Tongue (tissue), 2 donors: ENCODE results near the gene CRABP2. TPM values are rescaled to one million over a fixed set of nuclear protein-coding genes. Genes with fewer than 3 reads are reported as not detected.

Experiments
- DNase-seq: peaks from one replicate; pipeline ENCODE4 v3.0.0-alpha.2; 2015
- total RNA-seq: library from RNA; depleted of rRNA; stranded (reverse); fragments of >200 nt; gene quantifications from one replicate; pipeline ENCODE4 v1.2.3, GENCODE V29; 2014

Gene CRABP2
- total RNA-seq, 1 donor from 2014 or later: 53.1 TPM

- no peak for DNase-seq
Observed at GRCh38 chr1:156655151-156655903, 50.1 kb downstream of the CRABP2 start.

GRCh38 chr1:156654700-156655099 is 50.7 kb downstream of the CRABP2 start:
- DNase-seq: no peak

GRCh38 chr1:156652992-156653355 is 52.4 kb downstream of the CRABP2 start:
- DNase-seq: no peak

GRCh38 chr1:156652131-156652991 is 53.0 kb downstream of the CRABP2 start:
- peak; percentile 78 for DNase-seq

Other genes starting within 250 kb of the CRABP2 start
- gene MEF2D, start 204.8 kb downstream of the CRABP2 start, total RNA-seq: 23.6 TPM
- gene IQGAP3, start 133.0 kb downstream of the CRABP2 start, total RNA-seq: 10.3 TPM
- gene TTC24, start 125.9 kb downstream of the CRABP2 start, total RNA-seq: 0.82 TPM
- 35.1 TPM for gene NAXE, start 113.8 kb downstream of the CRABP2 start, total RNA-seq
- gene GPATCH4, start 104.1 kb downstream of the CRABP2 start, total RNA-seq: 14.5 TPM
- gene HAPLN2, start 86.2 kb downstream of the CRABP2 start, total RNA-seq: not detected
- 1.5 TPM for gene BCAN, start 63.5 kb downstream of the CRABP2 start, total RNA-seq
- 216 TPM for gene NES, start 28.2 kb downstream of the CRABP2 start, total RNA-seq
- 7.0 TPM for gene METTL25B, start 22.9 kb upstream of the CRABP2 start, total RNA-seq
- gene ISG20L2, start 23.2 kb upstream of the CRABP2 start, total RNA-seq: 7.8 TPM
- gene MRPL24, start 35.5 kb upstream of the CRABP2 start, total RNA-seq: 35.0 TPM
- gene HDGF, start 46.1 kb upstream of the CRABP2 start, total RNA-seq: 130 TPM
- 23.3 TPM for gene PRCC, start 62.0 kb upstream of the CRABP2 start, total RNA-seq
- not detected for gene SH2D2A, start 111.3 kb upstream of the CRABP2 start, total RNA-seq
- gene INSRR, start 153.5 kb upstream of the CRABP2 start, total RNA-seq: 0.21 TPM
- 0.82 TPM for gene NTRK1, start 155.3 kb upstream of the CRABP2 start, total RNA-seq
- 13.6 TPM for gene PEAR1, start 188.1 kb upstream of the CRABP2 start, total RNA-seq
- gene LRRC71, start 215.0 kb upstream of the CRABP2 start, total RNA-seq: not detected